ENCODE results near the gene LMTK3.

LMTK3 gene

DNA sequence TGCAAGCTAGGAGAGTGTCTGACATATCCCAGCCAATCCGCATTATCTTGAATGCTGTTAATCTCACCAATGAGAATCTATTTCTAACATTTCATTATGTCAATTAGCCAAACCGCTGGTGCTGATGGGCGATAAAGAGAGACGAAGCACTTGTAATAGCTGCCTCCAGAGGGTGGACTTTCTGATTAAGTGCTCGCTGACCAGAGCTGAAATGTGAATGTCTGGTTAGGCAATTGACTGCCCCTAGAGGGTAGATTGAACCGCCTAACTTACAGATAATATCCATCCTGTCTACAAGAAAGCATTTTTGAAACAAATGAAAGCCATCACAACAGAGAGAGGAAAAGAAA lies 66.4 kb downstream of the LMTK3 start:
- DNase-seq = no peak

DNA sequence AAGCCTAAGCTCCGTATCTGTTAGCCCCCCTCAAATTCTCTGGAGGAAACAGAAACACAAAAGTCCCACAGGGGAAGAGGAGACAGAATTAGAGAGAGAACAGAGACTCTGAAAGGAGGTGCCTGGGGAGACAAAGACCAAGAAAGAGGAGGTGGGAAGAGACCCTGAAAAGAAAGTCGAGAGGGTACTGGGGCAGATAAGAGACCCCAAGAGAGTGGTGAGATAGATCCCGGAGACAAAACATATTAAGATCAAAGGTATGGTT lies 66.8 kb downstream of the LMTK3 start:
- no peak for DNase-seq

DNA sequence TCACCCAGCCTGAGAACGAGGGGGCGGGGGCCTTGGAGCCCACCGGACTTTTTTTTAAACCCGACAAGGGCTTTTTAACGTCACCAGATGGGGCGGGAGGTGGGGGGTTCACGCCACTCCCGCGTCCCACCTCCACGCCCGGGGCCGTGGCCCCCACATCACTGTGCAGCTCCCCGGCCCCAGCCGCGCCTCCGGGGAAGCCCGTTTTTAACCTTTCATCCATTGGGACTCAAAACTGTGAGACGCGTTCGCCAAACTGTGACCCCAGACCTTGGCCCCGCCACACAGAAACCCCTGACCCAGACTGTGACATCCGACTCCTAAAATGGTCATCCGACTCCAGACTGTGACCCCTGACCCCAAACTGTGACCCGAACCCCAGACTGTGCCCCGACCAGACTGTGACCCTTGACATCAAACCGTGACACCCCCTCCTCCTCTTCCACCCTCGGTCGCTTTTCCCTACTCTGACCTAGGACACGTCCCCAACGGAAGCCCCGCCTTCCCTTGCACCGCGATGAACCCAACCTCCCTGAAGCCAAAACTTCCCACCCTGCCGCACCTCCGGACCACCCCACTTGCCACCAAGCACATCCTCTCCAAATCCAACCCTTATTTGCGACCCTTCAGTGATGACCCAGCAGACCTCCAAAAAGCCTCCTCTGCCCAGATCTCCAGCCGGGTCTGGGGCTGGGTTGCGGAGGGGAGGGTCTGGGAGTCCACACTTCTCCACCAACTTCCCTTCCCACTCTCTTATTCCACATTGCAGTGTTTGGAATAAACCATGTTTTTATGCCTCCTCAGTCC lies 67.3 kb downstream of the LMTK3 start:
- DNase-seq = no peak

DNA sequence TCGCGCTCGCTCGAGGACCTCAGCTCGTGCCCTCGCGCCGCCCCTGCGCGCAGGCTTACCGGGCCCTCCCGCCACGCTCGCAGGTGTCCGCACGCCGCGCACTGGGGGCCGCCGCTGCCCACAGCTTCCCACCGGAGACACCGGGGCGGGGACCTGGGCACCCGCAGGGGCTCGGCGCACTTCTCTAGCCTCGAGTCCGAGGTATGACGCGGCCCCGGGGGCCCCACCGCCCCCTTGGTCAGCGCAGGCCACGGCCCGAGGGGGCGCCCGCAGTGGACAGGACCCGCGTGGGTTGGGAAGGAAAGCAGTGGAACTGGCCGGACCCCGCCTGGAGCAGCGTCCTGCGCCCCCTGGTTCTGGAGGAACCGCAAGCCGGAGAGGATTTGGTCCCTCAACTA lies 67.9 kb downstream of the LMTK3 start:
- no peak for DNase-seq

DNA sequence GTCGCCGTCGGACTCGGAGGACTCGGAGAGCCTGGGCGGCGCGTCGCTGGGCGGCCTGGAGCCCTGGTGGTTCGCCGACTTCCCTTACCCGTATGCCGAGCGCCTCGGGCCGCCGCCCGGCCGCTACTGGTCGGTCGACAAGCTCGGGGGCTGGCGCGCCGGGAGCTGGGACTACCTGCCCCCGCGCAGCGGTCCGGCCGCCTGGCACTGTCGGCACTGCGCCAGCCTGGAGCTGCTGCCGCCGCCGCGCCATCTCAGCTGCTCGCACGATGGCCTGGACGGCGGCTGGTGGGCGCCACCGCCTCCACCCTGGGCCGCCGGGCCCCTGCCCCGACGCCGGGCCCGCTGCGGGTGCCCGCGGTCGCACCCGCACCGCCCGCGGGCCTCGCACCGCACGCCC lies 68.4 kb downstream of the LMTK3 start:
- no peak for DNase-seq

DNA sequence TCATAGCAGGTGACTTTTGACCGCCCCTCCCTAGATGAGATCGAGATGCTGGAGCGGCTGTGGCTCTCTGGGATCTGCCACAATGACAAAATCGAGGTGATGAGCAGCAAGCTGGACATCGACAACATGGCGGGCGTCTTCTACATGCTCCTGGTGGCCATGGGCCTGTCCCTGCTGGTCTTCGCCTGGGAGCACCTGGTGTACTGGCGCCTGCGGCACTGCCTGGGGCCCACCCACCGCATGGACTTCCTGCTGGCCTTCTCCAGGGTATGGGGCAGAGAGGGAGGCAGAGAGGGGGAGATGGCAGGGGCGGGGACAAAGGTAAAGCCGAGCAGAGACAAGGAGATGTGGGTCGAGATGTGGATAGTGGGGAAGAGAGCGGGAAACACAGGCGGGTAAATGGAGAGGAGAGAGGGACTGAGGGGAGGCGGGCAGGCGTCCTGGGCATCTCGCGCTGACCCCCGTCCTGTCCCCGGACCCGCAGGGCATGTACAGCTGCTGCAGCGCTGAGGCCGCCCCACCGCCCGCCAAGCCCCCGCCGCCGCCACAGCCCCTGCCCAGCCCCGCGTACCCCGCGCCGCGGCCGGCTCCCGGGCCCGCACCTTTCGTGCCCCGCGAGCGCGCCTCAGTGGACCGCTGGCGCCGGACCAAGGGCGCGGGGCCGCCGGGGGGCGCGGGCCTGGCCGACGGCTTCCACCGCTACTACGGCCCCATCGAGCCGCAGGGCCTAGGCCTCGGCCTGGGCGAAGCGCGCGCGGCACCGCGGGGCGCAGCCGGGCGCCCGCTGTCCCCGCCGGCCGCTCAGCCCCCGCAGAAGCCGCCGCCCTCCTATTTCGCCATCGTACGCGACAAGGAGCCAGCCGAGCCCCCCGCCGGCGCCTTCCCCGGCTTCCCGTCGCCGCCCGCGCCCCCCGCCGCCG lies 69.3 kb downstream of the LMTK3 start:
- no peak for DNase-seq

DNA sequence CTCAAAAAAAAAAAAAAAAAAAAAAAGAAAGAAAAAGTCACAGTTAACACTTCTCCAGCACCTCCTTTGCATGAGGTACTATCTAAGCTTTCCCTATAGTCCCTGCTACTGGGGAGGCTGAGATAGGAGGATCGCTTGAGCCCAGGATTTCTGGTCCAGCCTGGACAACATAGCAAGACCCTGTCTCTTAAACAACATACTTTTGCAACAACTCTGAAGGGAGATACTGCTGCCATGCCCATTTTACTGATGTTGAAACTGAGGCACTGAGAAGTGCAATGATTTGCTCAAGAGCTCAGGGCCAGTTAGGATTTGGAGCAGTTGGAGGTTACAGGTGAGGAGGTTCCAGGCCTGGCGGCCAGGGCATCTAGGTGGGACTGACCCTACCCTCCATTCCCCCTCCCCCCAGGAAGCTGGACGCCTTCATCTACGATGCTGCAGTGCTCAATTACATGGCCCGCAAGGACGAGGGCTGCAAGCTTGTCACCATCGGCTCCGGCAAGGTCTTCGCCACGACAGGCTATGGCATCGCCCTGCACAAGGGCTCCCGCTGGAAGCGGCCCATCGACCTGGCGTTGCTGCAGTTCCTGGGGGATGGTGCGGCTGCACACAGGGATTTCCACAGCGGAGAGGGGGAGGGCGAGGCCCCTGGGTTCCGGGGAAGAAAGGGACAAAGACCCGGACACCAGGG lies 70.1 kb downstream of the LMTK3 start:
- DNase-seq = no peak

DNA sequence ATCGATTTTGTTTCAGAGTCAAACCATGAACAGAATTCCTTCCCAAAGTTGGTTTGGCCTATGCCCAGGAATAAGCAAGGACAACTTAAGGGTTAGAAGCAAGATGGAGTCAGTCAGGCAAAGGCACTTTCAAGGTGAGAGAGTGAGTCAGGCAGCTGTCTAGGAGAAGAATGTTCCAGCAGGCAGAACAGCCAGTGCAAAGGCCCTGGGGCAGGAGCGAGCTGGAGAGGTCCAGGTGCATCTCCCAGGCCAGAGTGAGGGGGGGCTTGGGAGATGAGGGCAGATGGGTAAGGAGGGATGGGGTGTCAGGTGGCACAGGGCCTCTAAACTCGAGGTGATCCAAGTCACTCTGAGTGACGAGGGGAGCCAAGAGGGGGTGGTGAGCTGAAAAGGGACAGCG lies 75.0 kb downstream of the LMTK3 start:
- no peak for DNase-seq
